Ramos (cell line): ENCODE data around the gene RFWD3.

Source experiments
- in situ Hi-C: fragments of 300-500 bp; cut with MboI; formaldehyde crosslinking; loops from one replicate; pipeline ENCODE4 v1.14.3; 2022; ENCODE audit warnings: low sequenced_read_pairs; ENCODE audit not compliant: unreplicated experiment

Gene RFWD3, protein sequence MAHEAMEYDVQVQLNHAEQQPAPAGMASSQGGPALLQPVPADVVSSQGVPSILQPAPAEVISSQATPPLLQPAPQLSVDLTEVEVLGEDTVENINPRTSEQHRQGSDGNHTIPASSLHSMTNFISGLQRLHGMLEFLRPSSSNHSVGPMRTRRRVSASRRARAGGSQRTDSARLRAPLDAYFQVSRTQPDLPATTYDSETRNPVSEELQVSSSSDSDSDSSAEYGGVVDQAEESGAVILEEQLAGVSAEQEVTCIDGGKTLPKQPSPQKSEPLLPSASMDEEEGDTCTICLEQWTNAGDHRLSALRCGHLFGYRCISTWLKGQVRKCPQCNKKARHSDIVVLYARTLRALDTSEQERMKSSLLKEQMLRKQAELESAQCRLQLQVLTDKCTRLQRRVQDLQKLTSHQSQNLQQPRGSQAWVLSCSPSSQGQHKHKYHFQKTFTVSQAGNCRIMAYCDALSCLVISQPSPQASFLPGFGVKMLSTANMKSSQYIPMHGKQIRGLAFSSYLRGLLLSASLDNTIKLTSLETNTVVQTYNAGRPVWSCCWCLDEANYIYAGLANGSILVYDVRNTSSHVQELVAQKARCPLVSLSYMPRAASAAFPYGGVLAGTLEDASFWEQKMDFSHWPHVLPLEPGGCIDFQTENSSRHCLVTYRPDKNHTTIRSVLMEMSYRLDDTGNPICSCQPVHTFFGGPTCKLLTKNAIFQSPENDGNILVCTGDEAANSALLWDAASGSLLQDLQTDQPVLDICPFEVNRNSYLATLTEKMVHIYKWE

DNA sequence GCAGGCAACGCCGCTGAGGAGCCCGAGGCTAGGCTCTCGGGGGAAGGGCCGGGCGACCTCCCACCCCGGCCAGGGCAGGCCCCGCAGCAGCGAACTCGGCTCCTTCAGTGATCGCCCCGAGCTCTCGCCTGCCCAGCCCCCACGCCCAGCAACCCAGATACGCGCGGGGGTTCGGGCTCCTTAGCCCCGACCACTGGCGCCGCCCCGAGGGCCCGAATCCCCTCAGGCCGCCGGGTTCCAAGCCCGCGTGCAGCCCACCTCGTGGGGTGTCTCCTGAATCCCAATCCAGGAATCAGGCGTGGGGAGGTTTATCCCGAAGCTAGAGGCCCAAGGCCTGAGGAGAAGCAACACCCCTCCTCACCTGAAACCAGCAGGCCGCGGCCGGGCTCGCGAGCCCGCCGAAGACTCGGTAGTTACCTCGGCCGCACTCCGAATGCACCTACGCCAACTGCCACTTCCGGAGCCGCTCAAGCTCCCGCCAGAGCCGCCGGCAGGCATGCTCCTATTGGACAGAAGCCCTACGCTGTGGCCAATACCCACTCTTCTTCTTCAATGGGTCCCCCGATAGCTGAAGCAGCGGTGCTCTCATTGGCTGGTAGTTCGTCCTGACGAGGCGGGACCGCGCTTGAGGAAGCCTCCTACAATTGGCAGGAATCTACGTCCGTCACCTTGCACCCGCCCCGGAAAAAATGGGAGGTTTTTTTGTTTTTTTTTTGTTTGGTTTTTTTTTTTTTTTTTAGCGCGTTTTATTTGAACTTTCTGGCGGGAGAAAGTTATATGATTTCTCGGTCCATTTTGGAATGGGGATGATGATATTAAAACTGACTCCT is at the start of gene RFWD3:
Gene RFWD3 (minus strand): TSS at position 453 of the 830 bp plus-strand sequence. CDS start 5,428 bp downstream, outside the sequence.
- in situ Hi-C loops = no loop called here

DNA sequence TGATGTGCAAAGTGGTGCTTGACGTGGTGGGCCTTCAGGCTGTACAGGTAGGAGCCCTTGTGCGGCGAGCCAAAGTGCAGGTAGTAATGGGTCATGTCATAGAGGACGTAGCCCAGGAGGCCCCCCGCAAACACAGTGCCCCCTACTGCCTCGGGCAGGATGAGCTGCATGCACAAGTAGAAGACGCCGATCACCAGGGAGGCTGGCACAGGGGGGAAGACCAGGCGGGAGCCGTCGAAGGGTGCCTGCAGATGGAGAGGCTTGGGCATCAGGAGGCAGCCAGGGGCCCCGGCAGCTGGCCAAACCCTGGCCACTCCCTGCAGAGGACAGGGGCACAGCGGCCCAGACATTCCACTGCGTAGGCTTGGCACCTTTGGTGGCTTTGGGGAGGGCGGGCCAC is 49.7 kb upstream of the RFWD3 start:
- in situ Hi-C loops = loop anchor here (10.0 kb wide), 1 partner anchor 138 kb away; no protein-coding TSS in a partner anchor

DNA sequence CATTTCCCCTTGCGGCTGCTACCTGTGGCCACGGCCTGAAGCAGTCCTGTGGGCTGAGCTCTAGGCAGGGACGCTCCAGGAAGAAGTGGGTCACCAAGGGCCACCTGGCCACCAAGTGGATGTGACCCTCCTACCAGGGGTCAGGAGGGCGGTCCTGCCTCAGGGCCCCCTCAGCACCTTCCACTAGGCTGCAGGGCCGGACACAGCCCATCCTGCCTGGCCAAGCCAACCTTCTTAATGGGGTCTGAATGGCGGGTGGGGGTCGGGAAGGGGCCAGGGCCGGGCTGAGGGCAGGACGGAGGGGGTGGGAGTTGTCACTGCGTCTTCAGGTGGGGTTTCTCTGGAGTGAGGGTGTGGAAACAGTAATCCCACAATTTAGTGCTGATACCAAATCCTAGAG is 47.2 kb upstream of the RFWD3 start:
- in situ Hi-C loops = loop anchor here (10.0 kb wide), 1 partner anchor 141 kb away; no protein-coding TSS in a partner anchor

DNA sequence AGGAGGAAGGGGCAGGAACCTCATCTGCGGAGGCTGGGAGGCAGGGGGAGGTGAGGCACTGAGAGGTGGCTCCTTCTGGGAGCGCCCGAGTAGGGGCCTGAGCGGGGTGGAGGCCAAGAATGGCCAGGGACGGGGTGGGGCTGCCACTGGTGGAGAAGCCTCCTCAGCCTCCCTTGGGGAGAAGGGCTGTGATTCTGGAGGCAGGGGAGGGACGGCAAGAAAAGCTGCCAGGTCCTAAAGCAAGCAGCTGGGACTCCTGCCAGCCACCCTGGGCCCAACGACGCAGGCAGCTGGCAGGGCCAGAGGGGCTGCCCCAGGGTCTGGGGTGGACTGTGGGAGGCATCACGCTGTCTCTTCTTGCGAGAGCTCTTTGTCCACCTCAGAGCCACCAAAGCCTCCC is 46.6 kb upstream of the RFWD3 start:
- in situ Hi-C loops = loop anchor here (10.0 kb wide), 1 partner anchor 141 kb away; no protein-coding TSS in a partner anchor

DNA sequence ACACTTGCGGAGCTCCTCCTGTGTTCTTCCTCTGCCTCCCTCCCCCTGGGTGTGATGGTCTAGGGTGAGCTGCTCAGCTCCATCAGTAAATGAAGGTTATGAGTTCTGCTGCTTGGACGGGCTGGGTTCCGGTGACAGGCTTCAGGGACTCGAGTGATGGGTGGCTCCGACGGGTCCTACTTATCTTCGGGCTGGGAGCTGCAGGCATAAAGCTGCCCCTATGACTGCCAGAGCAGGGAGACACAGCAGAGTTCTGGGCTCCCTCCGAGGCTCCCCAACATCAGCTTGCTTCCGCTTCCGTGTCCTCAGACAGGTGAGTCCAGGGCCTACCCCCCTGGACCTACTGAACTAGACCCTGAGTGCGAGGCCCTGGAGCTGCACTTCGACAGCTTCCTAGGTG is 45.3 kb upstream of the RFWD3 start:
- in situ Hi-C loops = loop anchor here (10.0 kb wide), 1 partner anchor 143 kb away; no protein-coding TSS in a partner anchor

DNA sequence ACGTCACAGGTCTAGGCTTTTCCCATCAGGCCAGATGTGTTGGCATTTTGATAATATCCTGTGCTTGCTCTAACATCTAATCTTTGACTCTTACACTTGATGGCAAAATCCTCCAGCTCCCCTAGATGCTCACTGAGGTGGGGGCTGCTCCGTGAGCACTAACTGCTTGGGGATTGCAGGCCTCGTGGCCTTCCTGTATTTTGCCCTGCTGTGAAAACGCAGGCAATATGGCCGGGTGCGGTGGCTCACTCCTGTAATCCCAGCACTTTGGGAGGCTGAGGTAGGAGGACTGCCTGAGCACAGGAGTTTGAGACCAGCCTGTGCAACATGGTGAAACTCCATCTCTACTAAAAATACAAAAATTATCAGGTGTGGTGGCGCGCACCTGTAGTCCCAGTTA is 43.7 kb upstream of the RFWD3 start:
- in situ Hi-C loops = loop anchor here (10.0 kb wide), 1 partner anchor 144 kb away; no protein-coding TSS in a partner anchor

DNA sequence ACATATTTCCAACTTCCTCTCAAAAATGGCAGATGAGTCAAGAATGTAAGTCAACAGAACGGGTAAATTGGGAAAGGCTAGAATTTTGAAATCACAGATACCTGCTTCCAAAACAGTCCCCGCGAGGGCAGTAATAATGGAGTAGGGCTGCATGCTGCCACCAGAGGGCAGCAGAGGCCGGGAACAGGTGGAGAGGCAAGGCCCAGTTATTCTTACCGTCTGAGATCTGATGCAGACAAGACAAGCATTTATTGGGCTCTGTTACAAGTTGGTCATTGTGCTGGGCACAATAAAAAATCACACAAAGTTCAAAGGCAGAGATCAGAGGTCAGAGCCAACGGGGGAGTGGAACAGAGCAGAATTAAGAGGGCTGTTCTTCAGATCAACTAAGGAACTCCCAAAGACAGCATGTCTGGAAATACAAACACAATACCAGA is 42.8 kb upstream of the RFWD3 start:
- in situ Hi-C loops = no loop called here

DNA sequence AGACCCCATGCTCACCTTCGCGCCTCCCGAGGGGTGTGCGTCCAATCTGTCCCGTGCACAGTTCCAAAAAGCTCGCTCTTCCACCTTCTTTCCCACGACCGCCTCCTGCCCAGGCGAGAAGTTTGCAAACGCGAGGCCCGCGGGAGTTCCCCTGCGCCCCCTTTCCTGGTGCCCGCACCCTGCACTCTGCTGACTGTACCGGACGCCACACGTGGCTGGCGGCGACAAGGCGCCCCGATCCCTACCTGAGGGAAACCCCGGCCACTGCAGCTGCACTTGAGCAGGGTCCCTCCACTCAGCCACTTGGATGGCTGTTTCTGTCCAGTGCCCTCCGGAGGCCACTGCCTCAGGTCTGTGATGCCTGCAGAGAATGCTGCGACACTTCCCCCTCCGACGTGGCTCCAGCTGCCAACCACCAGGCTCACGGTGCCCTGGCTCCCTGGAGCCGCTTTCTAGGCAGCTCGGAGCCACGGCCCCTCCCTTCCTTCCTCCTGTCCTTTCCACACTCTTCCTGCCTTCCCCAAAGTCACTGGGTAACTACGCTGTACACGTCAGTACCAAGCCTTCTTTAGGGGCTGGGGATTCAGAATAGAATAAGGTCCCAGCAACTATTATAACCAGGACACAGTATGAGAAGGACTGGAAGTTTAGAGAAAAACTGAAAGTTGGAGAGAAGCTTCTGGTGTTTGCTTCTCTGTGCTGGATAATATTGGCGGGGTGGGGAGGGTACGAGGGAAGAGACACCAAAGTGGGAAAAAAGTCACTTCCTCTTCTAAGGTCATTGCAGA is 34.0 kb upstream of the RFWD3 start, which contains the start of gene MLKL:
Gene MLKL (minus strand): TSS at position 425 of the 788 bp plus-strand sequence. CDS start 5,105 bp downstream, outside the sequence.
- in situ Hi-C loops = no loop called here

DNA sequence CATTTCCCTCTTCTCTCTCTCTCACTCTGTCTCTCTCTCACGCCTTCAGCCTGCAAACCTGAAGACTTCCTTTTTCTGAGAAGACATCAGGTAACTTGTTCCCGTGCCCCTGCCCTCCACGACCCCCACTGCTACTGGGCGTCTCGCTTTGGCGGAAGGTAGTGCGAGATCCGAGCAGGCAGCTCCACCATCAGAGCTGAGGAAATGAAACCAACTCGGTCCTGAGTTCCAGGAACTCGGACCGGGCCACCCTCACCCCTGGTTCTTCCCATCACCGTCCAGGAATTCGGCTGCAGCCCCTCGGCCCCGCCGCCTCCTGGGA is 33.4 kb upstream of the RFWD3 start:
- in situ Hi-C loops = no loop called here

DNA sequence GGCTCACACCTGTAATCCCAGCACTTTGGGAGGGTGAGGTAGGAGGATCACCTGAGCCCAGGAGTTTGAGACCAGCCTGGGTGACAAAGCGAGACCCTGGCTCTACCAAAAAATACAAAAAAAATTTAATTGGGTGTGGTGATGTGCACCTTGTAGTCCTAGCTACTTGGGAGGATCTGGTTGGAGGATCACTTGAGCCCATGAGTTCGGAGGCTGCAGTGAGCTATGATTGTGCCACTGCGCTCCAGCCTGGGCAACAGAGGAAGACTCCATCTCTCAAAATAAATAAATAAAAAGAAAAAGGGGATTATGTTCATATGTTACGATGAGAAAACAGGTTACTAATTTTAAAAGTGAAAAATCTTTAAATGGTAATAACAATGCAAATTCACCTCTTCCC is 33.0 kb upstream of the RFWD3 start:
- in situ Hi-C loops = no loop called here

DNA sequence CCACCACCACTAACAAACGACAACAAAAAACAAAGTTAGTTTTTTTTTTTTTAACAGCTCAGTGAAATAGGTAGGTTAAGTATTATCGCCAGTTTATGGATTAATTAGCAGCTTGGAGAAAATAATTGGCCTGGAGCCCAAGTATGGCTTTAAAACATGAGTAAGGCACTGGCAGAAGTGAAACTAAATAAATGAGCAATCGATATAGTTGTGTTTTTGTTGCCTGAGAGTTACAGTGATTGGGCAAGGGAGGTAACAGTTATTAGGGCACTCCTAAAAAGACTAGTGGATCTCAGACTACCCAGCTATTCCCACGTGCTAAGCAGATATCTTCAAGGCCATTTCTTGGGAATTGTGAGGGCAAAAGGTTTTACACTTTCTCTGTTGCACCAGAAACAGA is 31.5 kb upstream of the RFWD3 start:
- in situ Hi-C loops = no loop called here

DNA sequence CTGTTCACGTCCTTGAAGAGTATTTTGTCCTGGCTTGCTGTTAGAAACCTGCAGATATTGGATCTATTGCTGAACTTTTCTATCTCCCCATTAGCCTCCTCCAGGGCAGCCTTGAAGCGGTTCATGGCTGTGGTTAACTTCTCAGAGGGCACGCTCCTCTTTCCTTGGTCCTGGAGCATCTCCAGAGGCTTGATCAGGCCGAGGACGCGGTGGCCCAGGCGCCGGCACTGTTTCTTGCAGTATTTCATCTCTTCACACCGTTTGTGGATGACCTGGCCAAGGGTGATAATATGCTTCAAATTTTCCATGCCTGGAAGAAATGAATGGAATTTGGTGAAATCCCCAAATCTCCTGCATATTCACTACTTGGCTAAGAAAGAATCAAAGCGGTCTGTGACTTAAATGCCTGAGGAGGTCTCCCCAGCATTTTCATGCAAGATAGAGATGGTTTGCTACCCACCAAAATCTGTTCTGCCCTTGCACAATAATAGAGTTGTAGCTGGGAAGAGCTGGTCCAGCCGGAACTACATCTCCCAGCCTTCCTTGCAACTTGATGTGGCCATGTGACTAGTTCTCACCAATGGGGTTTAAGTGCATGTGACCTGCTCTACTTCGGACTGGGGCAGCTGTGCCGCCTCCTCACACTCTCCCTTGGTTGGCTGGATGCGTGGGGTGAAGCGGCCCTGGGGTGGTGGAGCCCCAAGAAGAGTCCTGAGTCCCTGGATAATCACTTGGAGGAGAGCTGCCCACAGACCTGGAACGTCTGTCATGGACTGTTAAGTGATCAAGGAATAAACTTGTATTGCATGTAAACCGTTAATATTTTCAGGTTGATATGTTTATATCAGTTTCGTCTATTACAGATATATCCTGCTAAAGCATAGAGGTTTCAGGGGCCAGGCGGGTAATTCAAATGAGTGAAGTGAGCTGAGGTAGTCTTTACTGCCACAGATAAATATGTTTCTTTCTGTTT is 29.1 kb upstream of the RFWD3 start:
- in situ Hi-C loops = no loop called here

DNA sequence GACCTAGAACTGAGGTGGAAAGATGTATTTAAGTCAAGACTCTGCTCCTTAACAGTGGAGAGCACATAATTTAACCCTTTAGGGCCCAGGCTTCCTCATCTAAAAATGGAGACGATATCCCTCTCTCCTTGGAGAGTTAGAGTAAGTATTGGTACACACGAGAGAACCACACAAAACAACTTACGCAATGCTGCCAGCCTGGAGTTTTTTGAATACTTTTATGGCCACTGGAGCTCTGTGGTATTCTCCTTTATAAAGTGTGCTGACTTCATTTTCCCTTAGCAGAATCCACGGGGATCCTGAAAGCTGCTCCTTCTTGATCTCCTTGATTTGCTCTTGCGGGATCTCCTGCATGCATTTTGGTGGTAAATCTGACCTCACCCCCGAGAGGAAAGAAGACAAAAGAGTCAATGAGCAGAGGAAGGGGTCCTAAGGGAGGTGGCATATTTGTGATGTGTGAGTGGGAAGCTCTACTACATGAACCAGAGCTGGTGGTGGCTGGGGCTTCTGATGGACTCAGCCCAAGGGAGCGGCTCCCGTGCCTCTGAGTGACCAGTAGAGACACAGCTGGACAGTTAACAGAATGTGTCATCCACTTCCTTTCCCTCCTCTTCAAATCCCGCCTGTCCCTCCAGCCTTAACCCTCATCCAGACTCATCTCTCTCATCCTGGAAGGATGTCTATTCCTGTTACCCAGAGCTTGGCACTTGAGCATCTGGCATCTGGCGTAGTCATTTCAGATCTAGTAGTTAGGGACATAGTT is 24.6 kb upstream of the RFWD3 start:
- in situ Hi-C loops = no loop called here

DNA sequence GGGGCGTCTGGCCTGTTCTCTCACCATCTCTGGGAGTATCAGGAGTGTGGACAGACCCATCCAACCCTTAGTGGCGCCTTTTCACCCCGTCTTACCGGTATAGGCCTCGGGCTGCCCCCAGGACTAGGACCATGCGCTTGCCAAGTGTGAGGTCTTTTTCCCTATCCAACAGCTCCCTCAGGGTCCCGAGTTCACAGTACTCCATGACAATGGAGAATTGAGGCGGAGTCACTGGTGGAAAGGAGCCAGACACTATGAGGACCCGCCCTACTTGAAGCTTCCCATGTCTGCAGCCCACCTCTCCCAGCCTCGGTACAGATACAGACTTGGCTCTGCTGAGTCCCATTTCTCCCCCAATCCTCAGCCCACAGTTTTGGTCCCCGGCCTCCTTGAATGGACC is 15.9 kb upstream of the RFWD3 start:
- in situ Hi-C loops = no loop called here

DNA sequence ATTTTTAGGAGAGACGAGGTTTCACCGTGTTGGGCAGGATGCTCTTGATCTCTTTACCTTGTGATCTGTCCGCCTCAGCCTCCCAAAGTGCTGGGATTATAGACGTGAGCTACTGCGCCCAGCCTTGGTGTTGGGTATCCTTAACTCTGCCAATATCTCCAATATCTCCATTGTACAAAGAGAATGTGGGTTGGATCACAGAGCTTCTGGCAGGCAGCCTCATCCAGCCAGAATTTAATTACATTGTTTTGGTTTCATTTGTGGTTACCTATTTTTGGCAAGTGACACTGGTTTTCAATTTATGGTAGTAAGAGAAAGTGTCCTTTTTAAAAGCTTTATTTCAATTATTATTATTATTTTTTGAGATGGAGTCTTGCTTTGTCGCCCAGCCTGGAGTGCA is 14.0 kb upstream of the RFWD3 start:
- in situ Hi-C loops = no loop called here

DNA sequence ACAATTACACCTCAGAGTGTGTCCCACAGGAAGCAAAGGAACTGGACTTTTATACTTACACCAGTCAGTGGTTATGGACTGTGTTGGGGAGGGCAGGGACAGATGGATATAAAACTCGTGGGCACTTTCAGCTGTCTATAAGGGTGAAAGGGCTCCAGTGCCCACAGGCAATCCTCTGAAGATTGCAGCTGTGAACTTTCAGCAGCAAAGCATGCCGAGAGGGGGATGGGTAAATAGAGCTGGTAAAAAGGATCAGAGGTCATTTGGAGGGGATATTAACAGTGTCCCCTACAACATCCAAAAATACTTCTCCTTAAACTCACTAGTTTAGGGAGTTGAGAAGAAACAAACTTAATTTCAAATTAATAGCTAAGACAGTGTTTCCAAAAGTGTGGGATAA is 13.3 kb upstream of the RFWD3 start:
- in situ Hi-C loops = no loop called here

DNA sequence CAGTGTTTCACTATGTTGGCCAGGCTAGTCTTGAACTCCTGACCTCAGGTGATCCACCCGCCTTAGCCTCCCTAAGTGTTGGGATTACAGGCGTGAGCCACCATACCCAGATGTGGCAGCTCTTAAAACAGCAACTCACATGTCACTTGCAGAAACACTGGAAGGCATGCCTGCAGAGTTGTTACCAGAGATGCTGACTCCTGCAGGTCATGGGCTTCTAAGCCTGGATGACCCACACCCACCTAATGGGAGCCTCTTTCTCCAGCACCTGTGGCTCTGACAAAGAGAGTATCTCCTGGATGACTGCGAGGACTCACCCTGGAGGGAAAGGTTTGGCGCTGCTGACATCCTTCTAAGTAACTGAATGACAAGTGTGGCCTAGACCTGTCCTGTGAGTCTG is 11.2 kb upstream of the RFWD3 start:
- in situ Hi-C loops = no loop called here

DNA sequence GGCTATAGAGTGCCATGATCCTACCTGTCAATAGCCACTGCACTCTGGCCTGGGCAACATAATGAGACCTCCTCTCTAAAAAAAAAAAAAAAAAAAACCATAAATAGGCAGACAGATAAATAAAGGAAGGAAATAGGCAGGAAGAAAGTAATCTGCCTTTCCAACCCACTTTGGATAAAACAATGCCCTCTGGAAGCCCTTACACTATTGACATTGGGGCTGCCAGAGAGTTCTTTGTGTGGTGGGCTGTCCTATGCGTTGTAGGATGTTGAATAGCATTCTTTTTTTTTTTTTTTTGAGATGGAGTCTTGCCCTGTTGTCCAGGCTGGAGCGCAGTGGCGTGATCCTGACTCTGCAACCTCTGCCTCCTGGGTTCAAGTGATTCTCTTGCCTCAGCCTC is 7.2 kb upstream of the RFWD3 start:
- in situ Hi-C loops = no loop called here
